GM12872 (cell line): ENCODE measurements around the gene USP2.

Source experiments
- CTCF ChIP-seq: IDR thresholded peaks from 3 replicates; pipeline ENCODE4 v1.5.1; 2011; ENCODE audit warnings: low read depth, mild to moderate bottlenecking, low read length, moderate library complexity; ENCODE audit not compliant: insufficient read depth

Gene USP2

GRCh38 chr11:119370486-119371046, 10.9 kb downstream of the USP2 start:
- no peak for TF ChIP-seq CTCF

- TF ChIP-seq CTCF = no peak
Observed at GRCh38 chr11:119369132-119369925, 12.2 kb downstream of the USP2 start.

- no peak for TF ChIP-seq CTCF
Observed at GRCh38 chr11:119368121-119369034, 13.1 kb downstream of the USP2 start.

GRCh38 chr11:119367661-119368120, 13.8 kb downstream of the USP2 start:
- no peak for TF ChIP-seq CTCF

GRCh38 chr11:119366690-119367620, 14.5 kb downstream of the USP2 start:
- TF ChIP-seq CTCF = no peak

GRCh38 chr11:119365071-119365591, 16.4 kb downstream of the USP2 start:
- no peak for TF ChIP-seq CTCF
